ENCODE data around the gene WDR6.
"Not testable (repeated sequence)": the region's sequence is repeated elsewhere in the genome, so short reads cannot be mapped to it uniquely, and the experiment has no call there.

WDR6 gene

GRCh38 chr3:48990636-48991469 lies 16.3 kb upstream of the WDR6 start:
- FAIRE-seq, result no peak

- no peak for FAIRE-seq
These were observed 15.2 kb upstream of the WDR6 start for GRCh38 chr3:48991851-48992545.

GRCh38 chr3:48993834-48994233 lies 13.4 kb upstream of the WDR6 start:
- FAIRE-seq, result no peak

- FAIRE-seq, result no peak
These were observed 10.6 kb upstream of the WDR6 start for GRCh38 chr3:48996640-48997039.

GRCh38 chr3:48997102-48997635 lies 10.0 kb upstream of the WDR6 start:
- FAIRE-seq, result no peak

- no peak for FAIRE-seq
These were observed 9.2 kb upstream of the WDR6 start for GRCh38 chr3:48997714-48998637.

- no peak for FAIRE-seq
These were observed 7.9 kb upstream of the WDR6 start for GRCh38 chr3:48999085-48999858.

- no peak for FAIRE-seq
These were observed 6.0 kb upstream of the WDR6 start for GRCh38 chr3:49001155-49001554.

GRCh38 chr3:49004352-49005302 lies 2.6 kb upstream of the WDR6 start:
- FAIRE-seq, result no peak

GRCh38 chr3:49005303-49005680 lies 1.9 kb upstream of the WDR6 start:
- FAIRE-seq, result no peak

GRCh38 chr3:49005998-49006397 lies 1.2 kb upstream of the WDR6 start:
- FAIRE-seq, result no peak

GRCh38 chr3:49006408-49007067 lies 653 bp upstream of the WDR6 start:
- no peak for FAIRE-seq

GRCh38 chr3:49007771-49008528 lies 759 bp downstream of the WDR6 start:
- FAIRE-seq, result no peak

GRCh38 chr3:49008627-49009026 lies 1.4 kb downstream of the WDR6 start:
- not testable (repeated sequence) for FAIRE-seq

GRCh38 chr3:49009396-49009795 lies 2.2 kb downstream of the WDR6 start:
- no peak for FAIRE-seq

- no peak for FAIRE-seq
These were observed 5.3 kb downstream of the WDR6 start for GRCh38 chr3:49012441-49013017.

GRCh38 chr3:49013113-49013737 lies 6.0 kb downstream of the WDR6 start:
- FAIRE-seq, result no peak

All from colon (tissue), 2 donors.